Measurements from ENCODE around the gene GAB1.

GAB1 gene

GRCh38 chr4:143489106-143489505 lies 152.4 kb downstream of the GAB1 start:
- DNase-seq (ENCODE audit: low spot score), result no peak

GRCh38 chr4:143498021-143498420 lies 161.3 kb downstream of the GAB1 start:
- no peak for DNase-seq (ENCODE audit: low spot score)

DNA sequence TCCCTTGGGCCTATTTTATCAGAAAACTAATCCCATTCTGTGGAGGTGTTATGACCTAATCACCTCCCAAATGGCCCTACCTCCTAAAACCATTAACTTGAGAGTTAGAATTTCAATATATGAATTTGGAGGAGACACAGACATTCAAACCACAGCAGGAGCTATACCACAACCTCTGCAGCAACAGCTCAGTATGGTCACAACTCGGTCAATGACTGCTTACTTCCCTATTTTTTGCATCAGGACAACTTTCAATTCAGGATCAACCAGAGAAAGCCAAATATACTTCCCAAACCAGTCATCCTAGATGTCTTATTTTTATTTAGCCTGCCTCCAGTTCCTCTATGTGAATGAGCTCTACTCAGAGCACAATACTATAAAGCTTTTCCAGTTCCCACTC lies 165.6 kb downstream of the GAB1 start:
- no peak for DNase-seq (ENCODE audit: low spot score)

GRCh38 chr4:143506031-143506430 lies 169.4 kb downstream of the GAB1 start:
- no peak for DNase-seq (ENCODE audit: low spot score)

GRCh38 chr4:143511906-143512305 lies 175.2 kb downstream of the GAB1 start:
- no peak for DNase-seq (ENCODE audit: low spot score)

GRCh38 chr4:143512978-143513313 lies 176.3 kb downstream of the GAB1 start:
- DNase-seq (ENCODE audit: low spot score), result no peak

- DNase-seq (ENCODE audit: low spot score), result peak; percentile 99
Observed at GRCh38 chr4:143513314-143514168, 176.9 kb downstream of the GAB1 start, which contains the start of gene SMARCA5. TSS of gene SMARCA5 (plus strand) at chr4:143513702. CDS start at chr4:143513925, 223 bp downstream.

- peak; percentile 14 for DNase-seq (ENCODE audit: low spot score)
Observed at GRCh38 chr4:143514169-143514495, 177.5 kb downstream of the GAB1 start.

DNA sequence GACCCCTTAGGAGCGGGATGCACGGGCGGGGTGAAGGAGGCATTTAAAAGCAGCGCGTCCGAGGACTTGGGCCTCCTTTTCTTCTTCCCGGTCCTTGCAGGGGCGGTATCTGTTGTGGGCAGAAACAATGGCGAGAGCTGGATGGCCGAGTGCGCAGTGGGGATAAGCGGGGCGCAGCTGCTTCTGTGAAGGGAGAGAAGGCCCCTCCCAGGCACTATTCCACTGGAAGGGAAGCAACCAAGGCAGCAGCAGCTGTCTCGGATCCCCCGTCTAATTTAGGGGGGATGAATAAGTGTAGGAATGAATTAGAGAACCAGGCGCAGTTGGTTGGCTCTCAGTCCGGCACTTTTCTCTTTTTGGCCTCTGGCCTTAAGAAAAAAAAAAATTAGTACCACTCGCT lies 177.8 kb downstream of the GAB1 start:
- DNase-seq (ENCODE audit: low spot score), result peak; percentile 23

DNA sequence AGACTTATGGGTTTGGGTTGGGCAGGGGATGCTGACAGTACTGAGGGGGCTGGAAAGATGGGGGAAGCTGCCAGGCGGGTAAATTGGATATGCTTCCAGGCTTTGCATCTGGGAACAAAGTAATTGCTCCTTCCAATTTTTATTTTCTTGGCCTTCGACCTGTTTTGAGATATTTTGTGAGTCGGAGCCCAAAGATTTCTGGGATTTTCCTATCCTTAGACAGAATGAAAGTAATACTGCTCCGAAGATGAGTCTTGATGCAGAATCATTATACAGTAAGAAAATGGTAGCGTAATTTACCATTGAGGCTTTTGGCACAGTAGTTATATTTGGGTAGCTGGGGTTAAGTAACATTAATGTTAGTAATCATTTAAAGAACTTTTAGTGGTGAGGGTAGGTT lies 178.2 kb downstream of the GAB1 start:
- no peak for DNase-seq (ENCODE audit: low spot score)

DNA sequence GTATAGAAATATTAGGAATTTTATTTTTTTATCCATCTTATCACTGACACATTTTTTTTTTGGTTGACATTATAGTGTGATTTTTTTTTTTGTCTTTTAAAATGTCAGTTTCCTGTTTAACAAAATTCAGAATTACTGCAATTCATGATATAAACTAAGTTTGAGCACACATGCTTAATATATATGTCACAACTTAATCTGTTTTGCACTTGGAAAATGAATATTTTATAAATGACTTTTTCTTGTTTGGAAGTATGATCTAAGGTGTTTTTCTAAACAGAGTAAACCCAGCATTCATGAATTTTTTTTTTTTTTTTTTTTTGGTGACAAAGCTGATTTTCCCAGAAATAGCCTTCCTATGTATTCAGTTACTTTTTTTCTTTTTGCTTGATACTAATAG lies 179.2 kb downstream of the GAB1 start:
- no peak for DNase-seq (ENCODE audit: low spot score)

- DNase-seq (ENCODE audit: low spot score), result no peak
Observed at GRCh38 chr4:143517764-143518163, 181.1 kb downstream of the GAB1 start.
